Activated naive CD4-positive, alpha-beta T cell treated with anti-CD3 and anti-CD28 coated beads, Interleukin-2, amount 50 U/mL, for 72 hours (primary cell): ENCODE measurements around the gene SRSF5. TPM values are rescaled to one million over a fixed set of nuclear protein-coding genes. Genes with fewer than 3 reads are reported as not detected.

Experiments used
- ATAC-seq, 2 donors: fragments of 150-1000 bp; cut with Tn5 transposase; 2 replicates each; pipeline ENCODE4 v1.10.0; 2021; ENCODE audit warnings: mild to moderate bottlenecking in 2 of 2, moderate library complexity in 2 of 2
- DNase-seq, 2 donors: peaks; one replicate each; pipeline ENCODE4 v3.0.0; 2021 to 2022; ENCODE audit warnings: low spot score in 2 of 2
- H3K27ac Mint-ChIP-seq, 2 donors: one replicate each; pipeline ENCODE4 v1.8.0; 2022; ENCODE audit warnings: mild to moderate bottlenecking in 2 of 2, mixed read lengths in 2 of 2
- H3K36me3 Mint-ChIP-seq, 2 donors: one replicate each; pipeline ENCODE4 v1.8.0; 2022; ENCODE audit warnings: mixed read lengths in 2 of 2
- H3K9me3 Mint-ChIP-seq, 2 donors: one replicate each; pipeline ENCODE4 v1.8.0; 2022; ENCODE audit warnings: mixed read lengths in 2 of 2
- total RNA-seq, 2 donors: library from RNA; stranded (reverse); gene quantifications; one replicate each; pipeline ENCODE4 v1.2.3, GENCODE V29; 2022

The SRSF5 gene
- total RNA-seq, 2 donors from 2014 or later: 324 to 364 TPM

- DNase-seq: no peak
- Mint-ChIP-seq H3K36me3 (peaks cover 0 to 29% of the 10 kb centered on the region in 2 donors), H3K9me3 (peaks cover 5 to 17% of the 10 kb centered on the region in 2 donors), H3K27ac (no peak overlapping the region)
- no peak for ATAC-seq
Observed at GRCh38 chr14:69760810-69761209, 6.1 kb upstream of the SRSF5 start.

DNA sequence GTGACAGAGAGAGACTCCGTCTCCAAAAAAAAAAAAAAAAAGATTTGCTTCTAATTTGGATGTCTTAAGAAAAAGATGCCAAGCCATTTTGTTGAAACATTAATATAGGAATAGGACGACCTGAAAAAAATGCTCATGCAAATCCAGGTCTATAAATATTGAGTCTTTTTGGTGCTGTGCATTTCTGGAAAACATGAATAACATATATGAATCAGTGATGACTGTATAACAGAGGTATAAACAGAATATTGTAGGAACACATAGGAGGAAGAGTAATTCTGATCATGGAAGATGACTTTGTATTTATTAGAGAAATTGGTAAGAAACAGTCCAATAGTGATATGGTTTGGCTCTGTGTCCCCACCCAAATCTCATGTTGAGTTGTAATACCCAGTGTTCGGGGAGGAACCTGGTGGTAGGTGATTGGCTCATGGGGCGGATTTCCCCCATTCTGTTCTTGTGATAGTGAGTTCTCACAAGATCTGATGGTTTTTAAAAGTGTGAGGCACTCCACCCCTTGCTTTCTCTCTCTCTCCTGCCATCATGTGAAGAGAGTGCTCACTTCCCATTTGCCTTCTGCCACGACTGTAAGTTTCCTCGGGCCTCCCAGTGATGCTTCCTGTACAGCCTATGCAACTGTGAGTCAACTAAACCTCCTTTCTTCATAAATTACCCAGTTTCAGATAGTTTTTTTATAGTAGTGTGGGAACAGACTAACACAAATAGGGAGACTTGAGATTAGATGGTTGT is 3.0 kb upstream of the SRSF5 start:
- peaks cover 5 to 18% of the 10 kb centered on the region in 2 donors for H3K9me3 Mint-ChIP-seq
- DNase-seq (peak in 1 of 2 donors; percentile 65), ATAC-seq (peak in 1 of 2 donors; percentile 56)
- H3K27ac Mint-ChIP-seq: peak overlapping the region; percentile 89 to 93
- peaks cover 25 to 60% of the 10 kb centered on the region in 2 donors for H3K36me3 Mint-ChIP-seq

- H3K9me3 Mint-ChIP-seq: peaks cover 5 to 14% of the 10 kb centered on the region in 2 donors
- peaks cover 50 to 93% of the 10 kb centered on the region in 2 donors for H3K36me3 Mint-ChIP-seq
- peak overlapping the region; percentile 100 for H3K27ac Mint-ChIP-seq
- ATAC-seq (peak; percentile 71 to 81), DNase-seq (peak; percentile 93 to 98)
Observed at GRCh38 chr14:69767369-69767999, 542 bp downstream of the SRSF5 start.

- no peak for ATAC-seq
- H3K36me3 Mint-ChIP-seq: peaks cover 58 to 97% of the 10 kb centered on the region in 2 donors
- DNase-seq: no peak
- H3K9me3 Mint-ChIP-seq: peaks cover 5 to 10% of the 10 kb centered on the region in 2 donors
- peak overlapping the region; percentile 100 for H3K27ac Mint-ChIP-seq
Observed at GRCh38 chr14:69768873-69769272, 1.9 kb downstream of the SRSF5 start.

GRCh38 chr14:69769623-69770022 is 2.7 kb downstream of the SRSF5 start:
- Mint-ChIP-seq H3K36me3 (peaks cover 63 to 97% of the 10 kb centered on the region in 2 donors), H3K9me3 (peaks cover 0 to 4% of the 10 kb centered on the region in 2 donors), H3K27ac (peak overlapping the region; percentile 60 to 75)
- DNase-seq (no peak), ATAC-seq (no peak)

GRCh38 chr14:69770559-69770958 is 3.6 kb downstream of the SRSF5 start:
- H3K27ac Mint-ChIP-seq: peak overlapping the region; percentile 60 to 75
- no peak for ATAC-seq
- DNase-seq: no peak
- H3K36me3 Mint-ChIP-seq: peaks cover 64 to 98% of the 10 kb centered on the region in 2 donors
- H3K9me3 Mint-ChIP-seq: peaks cover 0 to 4% of the 10 kb centered on the region in 2 donors

- Mint-ChIP-seq H3K27ac (peak overlapping the region in 1 of 2 donors; percentile 75), H3K9me3 (no peaks in the 10 kb centered on the region), H3K36me3 (peaks cover 69 to 98% of the 10 kb centered on the region in 2 donors)
- ATAC-seq (no peak), DNase-seq (no peak)
Observed at GRCh38 chr14:69771136-69771535, 4.2 kb downstream of the SRSF5 start.

DNA sequence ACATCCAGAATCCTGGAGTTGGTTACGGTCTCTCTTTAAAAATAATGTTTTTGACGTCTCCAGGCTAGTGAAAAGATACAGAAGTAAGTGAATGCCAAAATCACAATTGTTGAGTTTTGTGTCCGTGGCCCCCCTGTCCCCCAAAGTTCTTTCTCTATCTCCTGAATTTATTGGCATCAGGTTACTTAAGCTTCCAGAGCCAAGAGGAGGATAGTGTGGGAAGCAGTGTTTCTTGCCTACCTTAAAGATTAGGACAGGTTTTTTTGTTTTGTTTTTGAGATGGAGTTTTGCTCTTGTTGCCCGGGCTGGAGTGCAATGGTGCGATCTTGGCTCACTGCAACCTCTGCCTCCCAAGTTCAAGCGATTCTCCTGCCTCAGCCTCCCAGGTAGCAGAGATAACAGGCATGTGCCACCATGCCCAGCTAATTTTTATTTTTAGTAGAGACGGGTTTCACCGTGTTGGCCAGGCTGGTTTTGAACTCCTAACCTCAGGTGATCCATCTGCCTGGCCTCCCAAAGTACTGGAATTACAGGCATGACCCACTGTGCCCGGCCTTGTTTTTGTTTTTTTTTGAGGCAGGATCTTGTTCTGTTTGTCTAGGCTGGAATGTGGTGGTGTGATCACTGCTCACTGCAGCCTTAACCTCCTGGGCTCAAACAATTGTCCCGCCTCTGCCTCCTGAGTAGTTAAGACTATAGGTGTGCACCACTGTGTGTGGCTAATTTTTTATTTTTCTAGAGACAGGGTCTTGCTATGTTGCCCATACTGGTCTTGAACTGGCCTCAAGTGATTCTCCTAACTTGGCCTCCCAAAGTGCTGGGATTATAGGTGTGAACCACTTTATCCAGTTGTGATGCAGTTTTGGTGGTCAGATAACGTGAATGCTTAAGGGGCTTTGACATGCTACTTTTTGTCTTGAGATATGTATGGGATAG is 5.4 kb downstream of the SRSF5 start:
- no peak for DNase-seq
- Mint-ChIP-seq H3K36me3 (peaks cover 67 to 98% of the 10 kb centered on the region in 2 donors), H3K27ac (peak overlapping the region; percentile 77 to 85), H3K9me3 (no peaks in the 10 kb centered on the region)
- ATAC-seq: peak in 1 of 2 donors; percentile 2

- H3K36me3 Mint-ChIP-seq: peaks cover 53 to 98% of the 10 kb centered on the region in 2 donors
- peak; percentile 12 to 18 for ATAC-seq
- H3K9me3 Mint-ChIP-seq: no peaks in the 10 kb centered on the region
- DNase-seq: no peak
- H3K27ac Mint-ChIP-seq: peak overlapping the region in 1 of 2 donors; percentile 40
Observed at GRCh38 chr14:69773571-69774276, 6.8 kb downstream of the SRSF5 start.

DNA sequence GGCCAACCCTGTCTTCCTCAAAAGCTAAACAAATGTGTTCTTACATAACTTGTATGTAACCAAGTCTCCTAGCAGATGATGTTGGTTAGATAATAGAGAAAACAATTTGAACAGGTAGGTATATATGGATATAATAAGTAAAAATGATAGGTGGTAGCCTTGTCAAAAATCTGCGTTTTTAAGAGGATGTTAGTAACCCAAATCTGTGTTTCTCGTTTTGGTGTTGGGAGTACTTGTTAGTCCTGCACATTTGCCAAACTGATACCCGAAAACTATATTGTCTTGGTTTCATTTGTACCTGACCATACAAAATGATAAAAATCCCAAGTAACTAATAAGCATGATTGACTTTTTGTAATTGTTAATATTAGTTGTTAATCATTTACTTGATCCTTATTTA is 8.1 kb downstream of the SRSF5 start:
- ATAC-seq: no peak
- Mint-ChIP-seq H3K36me3 (peaks cover 43 to 90% of the 10 kb centered on the region in 2 donors), H3K9me3 (no peaks in the 10 kb centered on the region), H3K27ac (peak overlapping the region in 1 of 2 donors; percentile 77)
- no peak for DNase-seq

- ATAC-seq: no peak
- DNase-seq: no peak
- no peaks in the 10 kb centered on the region for H3K9me3 Mint-ChIP-seq
- peaks cover 31 to 77% of the 10 kb centered on the region in 2 donors for H3K36me3 Mint-ChIP-seq
- peak overlapping the region; percentile 31 to 79 for H3K27ac Mint-ChIP-seq
Observed at GRCh38 chr14:69776875-69777453, 10.0 kb downstream of the SRSF5 start.

- ATAC-seq (no peak), DNase-seq (no peak)
- Mint-ChIP-seq H3K9me3 (no peaks in the 10 kb centered on the region), H3K27ac (peak overlapping the region in 1 of 2 donors; percentile 73), H3K36me3 (peaks cover 16 to 55% of the 10 kb centered on the region in 2 donors)
Observed at GRCh38 chr14:69779088-69779487, 12.1 kb downstream of the SRSF5 start.

DNA sequence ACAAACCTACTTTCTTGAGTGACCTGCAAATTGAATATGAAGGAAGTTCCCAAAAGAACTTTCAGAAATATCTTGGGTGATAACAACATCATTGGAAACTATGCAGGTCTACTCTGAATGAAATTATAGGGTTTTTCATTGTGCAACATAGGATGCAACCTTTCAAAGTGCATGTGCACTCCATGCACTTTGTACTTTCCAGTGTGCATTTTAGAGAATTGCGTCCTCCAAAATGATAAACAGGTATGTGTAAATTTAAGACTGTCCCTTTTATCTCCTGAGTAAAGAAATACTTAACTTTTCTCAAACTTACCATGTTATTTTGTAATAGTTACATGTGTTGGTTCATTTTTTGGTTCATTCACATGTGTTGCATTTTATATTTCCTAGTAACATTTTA is 13.2 kb downstream of the SRSF5 start:
- ATAC-seq (no peak), DNase-seq (no peak)
- Mint-ChIP-seq H3K36me3 (peaks cover 13 to 45% of the 10 kb centered on the region in 2 donors), H3K27ac (no peak overlapping the region), H3K9me3 (no peaks in the 10 kb centered on the region)

DNA sequence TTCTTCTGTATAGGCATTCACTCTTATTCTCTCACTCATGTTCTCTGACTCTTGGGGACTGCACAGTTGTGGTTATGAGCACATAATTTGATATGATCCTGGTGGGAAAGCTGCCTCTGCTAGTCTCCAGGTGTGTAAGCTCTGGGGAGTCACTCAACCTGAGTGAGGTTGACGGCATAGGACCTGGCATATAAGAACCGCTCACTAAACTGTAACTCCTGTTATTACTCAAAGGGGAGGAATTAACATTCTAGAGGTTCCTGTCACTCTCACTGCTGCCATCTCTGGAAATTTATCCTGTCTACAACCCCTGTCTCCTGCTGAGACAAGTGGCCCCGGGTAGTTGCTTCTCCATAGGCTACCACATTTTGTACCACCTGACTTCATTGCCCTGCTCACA is 14.0 kb downstream of the SRSF5 start:
- DNase-seq (no peak), ATAC-seq (peak; percentile 23 to 56)
- Mint-ChIP-seq H3K27ac (peak overlapping the region in 1 of 2 donors; percentile 5), H3K9me3 (no peaks in the 10 kb centered on the region), H3K36me3 (peaks cover 8 to 37% of the 10 kb centered on the region in 2 donors)

- Mint-ChIP-seq H3K27ac (no peak overlapping the region), H3K9me3 (no peaks in the 10 kb centered on the region), H3K36me3 (peaks cover 0 to 4% of the 10 kb centered on the region in 2 donors)
- ATAC-seq (peak in 1 of 2 donors; percentile 10), DNase-seq (no peak)
Observed at GRCh38 chr14:69784942-69785341, 18.0 kb downstream of the SRSF5 start.

DNA sequence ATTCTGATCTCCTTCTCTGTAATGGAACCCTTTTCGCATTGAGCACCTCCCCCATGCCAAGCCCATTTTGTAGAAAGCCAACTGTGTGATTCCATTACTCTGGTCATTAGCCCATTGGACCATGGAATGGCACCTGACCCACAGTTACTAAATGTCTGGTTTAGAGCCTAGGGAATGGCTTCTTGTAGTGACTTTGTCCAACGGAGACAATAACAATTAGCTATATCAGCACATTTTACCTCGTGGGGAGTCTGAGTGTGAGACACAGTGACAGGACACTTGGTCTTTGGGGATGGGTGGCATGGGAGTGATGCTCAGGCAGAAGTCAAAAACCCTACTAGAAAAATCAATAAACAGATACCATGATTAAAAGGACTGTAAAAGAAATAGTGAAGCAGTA is 19.7 kb downstream of the SRSF5 start:
- no peak overlapping the region for H3K27ac Mint-ChIP-seq

More for the DNA sequence above, 19.7 kb downstream of the SRSF5 start:
- no peak for ATAC-seq
- no peak for DNase-seq
- Mint-ChIP-seq H3K9me3 (no peaks in the 10 kb centered on the region), H3K36me3 (no peaks in the 10 kb centered on the region)
